GM12878 (cell line): ENCODE data around the gene PNMA1. TPM values are rescaled to one million over a fixed set of nuclear protein-coding genes. Genes with fewer than 3 reads are reported as not detected.
A peak's percentile ranks its signal among the peaks of the same experiment; 100 is the strongest.

Experiments used
- ATAC-seq: fragments of 200-7000 bp; cut with Tn5 transposase; 3 replicates; pipeline ENCODE4 v1.9.1; 2020; ENCODE audit warnings: mild to moderate bottlenecking, moderate library complexity
- BruUV-seq: library from RNA; stranded (reverse); fragments of 400-500 nt; replicated peaks from 2 replicates; lab custom pipeline; 2021; lab: Mats Ljungman, UMichigan
- CTCF ChIA-PET: fragments of 300-600 bp; sonication (Branson Sonifier 250); formaldehyde crosslinking; extraction: SDS; loops from one replicate; lab custom pipeline; 2021; ENCODE audit warnings: inconsistent platforms; lab: Yijun Ruan, JAX
- POLR2A ChIA-PET: fragments of 350-600 bp; formaldehyde crosslinking; extraction: SDS; loops from one replicate; lab custom pipeline; 2021; ENCODE audit warnings: inconsistent platforms; lab: Charles Lee
- RAD21 ChIA-PET: fragments of 300-600 bp; sonication (Branson Sonifier 250); formaldehyde crosslinking; loops from one replicate; lab custom pipeline; 2023; ENCODE audit warnings: antibody characterized with exemption; ENCODE audit not compliant: unreplicated experiment; lab: Charles Lee
- SMC1A ChIA-PET: fragments of 300-600 bp; sonication (Branson Sonifier 250); formaldehyde crosslinking; loops from one replicate; lab custom pipeline; 2023; ENCODE audit not compliant: unreplicated experiment, uncharacterized antibody; lab: Charles Lee
- DNase-seq: peaks from one replicate; pipeline ENCODE4 v3.0.0-alpha.2; 2011; ENCODE audit warnings: low read depth, low spot score
- FAIRE-seq: peaks from 3 replicates; lab custom pipeline; 2011; peaks lifted over from hg19 to GRCh38; lab: Jason Lieb, UNC
- H2AFZ ChIP-seq: 2 replicates; pipeline ENCODE4 v1.6.0; 2011; ENCODE audit warnings: low read depth, low read length, control low read depth; ENCODE audit not compliant: control insufficient read depth
- H3K27ac ChIP-seq: 2 replicates; pipeline ENCODE4 v1.5.1; 2011; ENCODE audit warnings: control low read depth; ENCODE audit not compliant: control insufficient read depth, insufficient read depth
- H3K27me3 ChIP-seq, 2 experiments: replicated peaks in 1 of 2; 2 replicates each; pipeline versions ENCODE4 v1.6.0 to v1.6.1; 2011; ENCODE audit warnings: low read length in 1 of 2; ENCODE audit not compliant: control insufficient read depth in 2 of 2, insufficient read depth in 2 of 2
- H3K36me3 ChIP-seq, 2 experiments: 2 replicates each; pipeline ENCODE4 v1.5.1; 2011; ENCODE audit warnings: low read length in 1 of 2; ENCODE audit not compliant: control insufficient read depth in 2 of 2, insufficient read depth in 2 of 2
- H3K4me1 ChIP-seq: 2 replicates; pipeline ENCODE4 v1.6.1; 2011; ENCODE audit warnings: mild to moderate bottlenecking, low read length, moderate library complexity, mixed read lengths; ENCODE audit not compliant: control insufficient read depth, insufficient read depth
- H3K4me2 ChIP-seq: 2 replicates; pipeline ENCODE4 v1.6.0; 2011; ENCODE audit warnings: control low read depth; ENCODE audit not compliant: control insufficient read depth, insufficient read depth
- H3K4me3 ChIP-seq: fragments of 200-600 bp; sonication (generic); 2 replicates; pipeline ENCODE4 v1.5.1; 2016
- H3K79me2 ChIP-seq: 2 replicates; pipeline ENCODE4 v1.6.0; 2011; ENCODE audit warnings: low read length; ENCODE audit not compliant: control insufficient read depth, insufficient read depth
- H3K9ac ChIP-seq: 2 replicates; pipeline ENCODE4 v1.8.0; 2011; ENCODE audit warnings: low read length, control low read depth, mixed read lengths; ENCODE audit not compliant: control insufficient read depth, insufficient read depth
- H3K9me3 ChIP-seq: replicated peaks from 3 replicates; pipeline ENCODE4 v1.5.1; 2011; ENCODE audit warnings: mild to moderate bottlenecking, low read length; ENCODE audit not compliant: control insufficient read depth, insufficient read depth
- H4K20me1 ChIP-seq: 2 replicates; pipeline ENCODE4 v1.6.0; 2011; ENCODE audit not compliant: control insufficient read depth, insufficient read depth
- ATF2 ChIP-seq: IDR thresholded peaks from 2 replicates; pipeline ENCODE4 v1.6.1; 2012; ENCODE audit warnings: low read length, inconsistent platforms
- E2F8 ChIP-seq: fragments of 450-650 bp; IDR thresholded peaks from 2 replicates; pipeline ENCODE4 v1.6.1; 2018; ENCODE audit warnings: mild to moderate bottlenecking, low read depth, moderate library complexity; ENCODE audit not compliant: partially characterized antibody
- HSF1 ChIP-seq: fragments of 150-350 bp; IDR thresholded peaks from 2 replicates; pipeline ENCODE4 v1.6.1; 2014; ENCODE audit warnings: mild to moderate bottlenecking, low read depth, low read length
- PAX5 ChIP-seq: IDR thresholded peaks from 2 replicates; pipeline ENCODE4 v1.6.1; 2011; ENCODE audit warnings: low read depth, low read length, borderline replicate concordance
- WGBS: methylation state at CpG from one replicate; pipeline ENCODE4 v1.1.6; 2016; ENCODE audit warnings: low lambda C conversion rate; ENCODE audit not compliant: insufficient replicate concordance, insufficient coverage; ENCODE audit errors: missing lambda C conversion rate; 5-methylcytosine and 5-hydroxymethylcytosine counted together
- in situ Hi-C: fragments of 300-500 bp; cut with MboI; formaldehyde crosslinking; loops from 9 replicates; pipeline ENCODE4 v1.14.3; 2018; ENCODE audit warnings: mixed read lengths
- intact Hi-C: fragments of 100-400 bp; cut with micrococcal nuclease; formaldehyde crosslinking; loops from one replicate; pipeline ENCODE4 v1.14.2; 2022; ENCODE audit not compliant: unreplicated experiment
- polyA plus RNA-seq, 11 experiments: library from polyadenylated mRNA; depleted of rRNA in 4 of 11; unstranded in 6 of 11; stranded (reverse) in 5 of 11; fragments of >200 nt; fragmentation: Nextera tagmentation in 4 of 11; fragmentation: Illumina TruSeq in 1 of 11; extraction: Ambion mirVana in 4 of 11; extraction: Trizol in 1 of 11; gene quantifications; 1 replicate in 1 of 11; 2 replicates in 10 of 11; pipeline versions ENCODE4 v1.2.1 to v1.2.3, GENCODE V29; 2011 to 2016; ENCODE audit warnings: inconsistent platforms in 2 of 11, missing spikeins in 2 of 11, low read depth in 1 of 11
- total RNA-seq, 4 experiments: library from RNA; depleted of rRNA in 3 of 4; stranded (reverse); fragments of >200 nt in 3 of 4; fragmentation: Illumina TruSeq in 1 of 4; extraction: Trizol in 1 of 4; gene quantifications; 2 replicates each; pipeline versions ENCODE4 v1.2.1 to v1.2.3, GENCODE V29; 2013 to 2021
- TF ChIP-seq, protein P1 (sequence below): fragments of 450-650 bp; IDR thresholded peaks from 2 replicates; pipeline ENCODE4 v1.6.1; 2016; ENCODE audit warnings: mild to moderate bottlenecking
- TF ChIP-seq, protein P2 (sequence below), 3 experiments: IDR thresholded peaks in 2 of 3; conservative IDR thresholded peaks in 1 of 3; 2 replicates each; pipeline ENCODE4 v1.5.1; 2011; ENCODE audit warnings: low read depth in 3 of 3, low read length in 3 of 3, mild to moderate bottlenecking in 3 of 3, control low read depth in 2 of 3, moderate library complexity in 2 of 3, inconsistent platforms in 1 of 3, mixed read lengths in 1 of 3; ENCODE audit not compliant: control insufficient read depth in 2 of 3, insufficient read depth in 1 of 3; ENCODE audit errors: extremely low read depth in 1 of 3

PNMA1 gene
- total and polyA plus RNA-seq, 10 of the 15 experiments (the other 5 are each of a cell fraction or from before 2014, with no cell fraction given) = 1.8 to 39.3 (median 11.1) TPM

DNA sequence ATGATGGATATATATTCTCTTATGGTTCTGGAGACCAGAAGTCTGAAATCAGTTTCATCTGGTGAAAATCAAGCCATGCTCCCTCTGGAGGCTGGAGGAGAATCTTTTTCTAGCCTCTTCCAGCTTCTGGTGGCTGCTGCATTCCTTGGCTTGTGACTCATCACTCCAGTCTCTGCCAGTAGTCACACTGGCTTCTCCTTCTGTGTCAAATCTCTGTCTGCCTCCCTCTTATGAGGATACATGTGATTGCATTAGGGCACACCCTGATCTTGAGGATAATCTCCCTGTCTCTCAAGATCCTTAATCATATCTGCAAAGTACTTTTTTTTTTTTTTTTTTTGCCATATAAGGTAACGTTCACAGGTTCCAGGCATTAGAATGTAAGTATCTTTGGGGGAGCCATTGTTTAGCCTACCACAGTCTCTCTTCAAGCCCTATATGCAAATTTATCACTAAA is 51.7 kb downstream of the PNMA1 start:
- no peaks in the 10 kb centered on the region for H3K9me3 ChIP-seq
- H3K27ac ChIP-seq = 0 out of 2 replicates have a peak overlapping the region, but pooled peaks have one; percentile 44
- intact Hi-C loops (loop anchor here (5.0 kb wide), 1 partner anchor 35 kb away; no protein-coding TSS in a partner anchor), in situ Hi-C loops (no loop called here)
- ChIA-PET CTCF (interaction anchor here (0.7 to 2.3 kb wide), 4 partner anchors 20 to 537 kb away, joined by 3 to 5 read pairs (median 4); no protein-coding TSS in a partner anchor), SMC1A (interaction anchor here (0.7 to 1.8 kb wide), 5 partner anchors 9 to 350 kb away, joined by 3 to 6 read pairs (median 3); no protein-coding TSS in a partner anchor), POLR2A (interaction anchor here (1.0 kb wide), 1 partner anchor 12 kb away, joined by 3 read pairs; no protein-coding TSS in a partner anchor), RAD21 (no interaction called here)
- H3K9ac ChIP-seq = no peak overlapping the region
- H2AFZ ChIP-seq = no peak overlapping the region
- H4K20me1 ChIP-seq = no peaks in the 10 kb centered on the region
- DNase-seq (no peak), ATAC-seq (no peak), FAIRE-seq (no peak)
- BruUV-seq = no TSS peak
- H3K79me2 ChIP-seq = no peaks in the 10 kb centered on the region
- H3K27me3 ChIP-seq = no peaks in the 10 kb centered on the region
- H3K4me1 ChIP-seq = no peaks in the 10 kb centered on the region; the same call in 1 of the 2 replicates
- no peak overlapping the region for H3K4me2 ChIP-seq
- TF ChIP-seq E2F8 (no peak), PAX5 (no peak), ATF2 (no peak), HSF1 (no peak)
- TF ChIP-seq, protein P1, sequence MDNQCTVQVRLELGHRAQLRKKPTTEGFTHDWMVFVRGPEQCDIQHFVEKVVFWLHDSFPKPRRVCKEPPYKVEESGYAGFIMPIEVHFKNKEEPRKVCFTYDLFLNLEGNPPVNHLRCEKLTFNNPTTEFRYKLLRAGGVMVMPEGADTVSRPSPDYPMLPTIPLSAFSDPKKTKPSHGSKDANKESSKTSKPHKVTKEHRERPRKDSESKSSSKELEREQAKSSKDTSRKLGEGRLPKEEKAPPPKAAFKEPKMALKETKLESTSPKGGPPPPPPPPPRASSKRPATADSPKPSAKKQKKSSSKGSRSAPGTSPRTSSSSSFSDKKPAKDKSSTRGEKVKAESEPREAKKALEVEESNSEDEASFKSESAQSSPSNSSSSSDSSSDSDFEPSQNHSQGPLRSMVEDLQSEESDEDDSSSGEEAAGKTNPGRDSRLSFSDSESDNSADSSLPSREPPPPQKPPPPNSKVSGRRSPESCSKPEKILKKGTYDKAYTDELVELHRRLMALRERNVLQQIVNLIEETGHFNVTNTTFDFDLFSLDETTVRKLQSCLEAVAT = no peak
- TF ChIP-seq, protein P2, sequence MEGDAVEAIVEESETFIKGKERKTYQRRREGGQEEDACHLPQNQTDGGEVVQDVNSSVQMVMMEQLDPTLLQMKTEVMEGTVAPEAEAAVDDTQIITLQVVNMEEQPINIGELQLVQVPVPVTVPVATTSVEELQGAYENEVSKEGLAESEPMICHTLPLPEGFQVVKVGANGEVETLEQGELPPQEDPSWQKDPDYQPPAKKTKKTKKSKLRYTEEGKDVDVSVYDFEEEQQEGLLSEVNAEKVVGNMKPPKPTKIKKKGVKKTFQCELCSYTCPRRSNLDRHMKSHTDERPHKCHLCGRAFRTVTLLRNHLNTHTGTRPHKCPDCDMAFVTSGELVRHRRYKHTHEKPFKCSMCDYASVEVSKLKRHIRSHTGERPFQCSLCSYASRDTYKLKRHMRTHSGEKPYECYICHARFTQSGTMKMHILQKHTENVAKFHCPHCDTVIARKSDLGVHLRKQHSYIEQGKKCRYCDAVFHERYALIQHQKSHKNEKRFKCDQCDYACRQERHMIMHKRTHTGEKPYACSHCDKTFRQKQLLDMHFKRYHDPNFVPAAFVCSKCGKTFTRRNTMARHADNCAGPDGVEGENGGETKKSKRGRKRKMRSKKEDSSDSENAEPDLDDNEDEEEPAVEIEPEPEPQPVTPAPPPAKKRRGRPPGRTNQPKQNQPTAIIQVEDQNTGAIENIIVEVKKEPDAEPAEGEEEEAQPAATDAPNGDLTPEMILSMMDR (IDR thresholded peaks at IDR 0.05 in 2 of 3, conservative IDR thresholded peaks at IDR 0.05 in 1 of 3; ENCODE audit: control insufficient read depth in 2 of 3, extremely low read depth in 1 of 3, insufficient read depth in 1 of 3, low read depth in 3 of 3, low read length in 3 of 3) = 0 out of 6 replicates have a peak, but pooled peaks of 2 of the 3 experiments have one; percentile 2 to 4
- H3K36me3 ChIP-seq = no peaks in the 10 kb centered on the region
- no peak overlapping the region for H3K4me3 ChIP-seq
- WGBS = 100% methylated on average over 1 of the region's 1 CpG
